ENCODE data around the gene ACP2. TPM values are rescaled to one million over a fixed set of nuclear protein-coding genes. Genes with fewer than 3 reads are reported as not detected.

Gene ACP2, protein sequence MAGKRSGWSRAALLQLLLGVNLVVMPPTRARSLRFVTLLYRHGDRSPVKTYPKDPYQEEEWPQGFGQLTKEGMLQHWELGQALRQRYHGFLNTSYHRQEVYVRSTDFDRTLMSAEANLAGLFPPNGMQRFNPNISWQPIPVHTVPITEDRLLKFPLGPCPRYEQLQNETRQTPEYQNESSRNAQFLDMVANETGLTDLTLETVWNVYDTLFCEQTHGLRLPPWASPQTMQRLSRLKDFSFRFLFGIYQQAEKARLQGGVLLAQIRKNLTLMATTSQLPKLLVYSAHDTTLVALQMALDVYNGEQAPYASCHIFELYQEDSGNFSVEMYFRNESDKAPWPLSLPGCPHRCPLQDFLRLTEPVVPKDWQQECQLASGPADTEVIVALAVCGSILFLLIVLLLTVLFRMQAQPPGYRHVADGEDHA
- 24.6 and 29.9 TPM in 2 replicates for total RNA-seq (2014; rRNA removed; shearing (Covaris generic))

DNA sequence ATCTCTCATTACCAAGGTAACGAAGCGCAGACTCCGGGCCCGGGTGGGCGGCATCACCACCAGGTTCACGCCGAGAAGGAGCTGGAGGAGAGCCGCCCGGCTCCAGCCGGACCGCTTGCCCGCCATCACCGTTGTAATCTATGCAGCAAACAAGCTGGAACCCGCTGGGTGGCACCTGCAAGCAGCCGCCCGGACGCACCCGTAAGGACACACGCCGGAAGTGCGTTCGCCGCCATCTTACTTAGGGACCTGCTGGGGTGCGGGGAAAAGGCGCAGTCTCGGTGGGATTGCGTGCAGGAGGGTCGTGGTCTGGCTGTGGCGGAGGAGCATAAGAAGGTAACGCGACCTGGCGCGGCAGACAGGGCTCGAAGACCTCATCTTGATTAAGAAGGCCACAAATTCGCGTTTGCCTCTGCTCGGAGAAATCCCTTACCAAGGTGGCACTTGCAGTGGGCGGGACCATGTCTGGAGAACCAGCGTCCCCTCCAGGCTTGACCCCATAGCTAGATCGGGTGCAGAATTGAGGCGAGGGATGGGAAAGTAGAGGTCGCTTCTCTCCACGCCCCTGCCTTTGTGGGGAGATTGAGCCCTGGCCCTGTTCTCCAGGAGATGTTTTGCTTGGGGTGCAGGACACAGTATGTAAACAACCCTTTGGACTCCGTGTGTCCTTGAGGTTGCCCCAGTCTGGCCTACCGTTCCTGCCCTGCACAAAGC is at the start of gene ACP2:
Gene ACP2 (minus strand): TSS at position 151 of the 714 bp plus-strand sequence. CDS start 25 bp downstream, at position 126.
- peak; percentile 84 for DNase-seq (ENCODE audit: low spot score)

DNA sequence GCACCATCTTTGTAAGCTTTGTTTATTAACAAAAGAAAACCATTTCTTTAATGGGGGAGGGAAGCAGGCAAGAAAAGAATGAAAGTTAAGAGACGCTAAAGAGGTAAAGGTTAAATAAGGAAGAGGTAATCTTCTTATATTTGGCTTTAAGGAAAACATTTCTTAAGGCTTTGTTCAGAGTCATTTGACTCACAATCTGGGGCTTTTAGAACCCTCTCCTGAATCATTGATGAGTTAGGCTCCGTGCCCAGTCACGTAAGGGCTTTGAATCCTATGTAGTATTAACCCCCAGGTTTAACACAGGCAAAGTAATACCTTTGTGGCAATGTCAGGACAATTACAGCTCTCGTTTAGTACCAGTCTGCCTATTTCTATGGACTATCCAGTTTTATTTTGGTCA is 47.4 kb upstream of the ACP2 start:
- no peak for DNase-seq (ENCODE audit: low spot score)

DNA sequence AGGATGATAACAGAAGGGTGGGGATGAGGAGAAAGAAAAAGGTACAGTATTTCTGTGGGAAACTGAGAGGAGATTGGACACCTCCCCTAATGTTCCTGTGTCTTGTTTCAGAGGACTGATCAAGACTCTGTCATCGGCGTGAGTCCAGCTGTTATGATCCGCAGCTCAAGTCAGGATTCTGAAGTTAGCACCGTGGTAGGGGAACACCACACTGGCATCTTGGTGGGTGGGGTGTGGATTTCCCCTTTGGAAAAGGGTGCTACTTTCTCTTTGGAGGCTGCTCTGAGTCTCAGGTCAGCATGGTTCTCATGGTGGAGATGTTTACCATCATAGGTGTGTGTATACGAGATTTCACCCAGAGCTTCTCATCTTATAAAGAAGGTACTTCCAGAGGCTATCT is 46.8 kb upstream of the ACP2 start:
- no peak for DNase-seq (ENCODE audit: low spot score)

DNA sequence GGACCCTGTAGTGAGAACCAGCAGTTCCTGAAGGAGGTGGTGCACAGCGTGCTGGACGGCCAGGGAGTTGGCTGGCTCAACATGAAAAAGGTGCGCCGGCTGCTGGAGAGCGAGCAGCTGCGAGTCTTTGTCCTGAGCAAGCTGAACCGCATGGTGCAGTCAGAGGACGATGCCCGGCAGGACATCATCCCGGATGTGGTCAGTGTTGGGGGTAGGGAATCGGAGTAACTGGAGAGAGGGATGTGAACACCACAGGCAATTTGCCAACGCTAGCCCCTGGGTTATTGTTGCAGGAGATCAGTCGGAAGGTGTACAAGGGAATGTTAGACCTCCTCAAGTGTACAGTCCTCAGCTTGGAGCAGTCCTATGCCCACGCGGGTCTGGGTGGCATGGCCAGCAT is 41.2 kb upstream of the ACP2 start:
- no peak for DNase-seq (ENCODE audit: low spot score)

DNA sequence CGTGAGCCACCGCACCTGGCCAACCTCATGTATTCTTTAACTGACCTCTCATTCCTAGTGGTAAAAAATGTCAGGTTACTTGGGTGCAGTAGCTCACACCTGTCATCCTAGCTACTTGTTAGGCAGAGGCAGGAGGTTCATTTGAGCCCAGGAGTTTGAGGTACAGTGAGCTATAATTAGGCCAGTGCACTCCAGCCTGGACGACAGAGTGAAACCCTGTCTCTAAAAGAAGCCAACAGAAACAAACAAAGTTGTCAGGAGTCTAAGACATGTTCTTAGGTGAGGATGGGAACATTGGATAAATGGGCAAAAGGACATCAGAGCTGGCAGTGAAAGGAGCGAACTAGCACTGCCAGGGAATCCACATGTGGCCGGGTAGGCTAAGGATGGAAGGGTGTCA is 39.5 kb upstream of the ACP2 start:
- DNase-seq (ENCODE audit: low spot score): no peak

DNA sequence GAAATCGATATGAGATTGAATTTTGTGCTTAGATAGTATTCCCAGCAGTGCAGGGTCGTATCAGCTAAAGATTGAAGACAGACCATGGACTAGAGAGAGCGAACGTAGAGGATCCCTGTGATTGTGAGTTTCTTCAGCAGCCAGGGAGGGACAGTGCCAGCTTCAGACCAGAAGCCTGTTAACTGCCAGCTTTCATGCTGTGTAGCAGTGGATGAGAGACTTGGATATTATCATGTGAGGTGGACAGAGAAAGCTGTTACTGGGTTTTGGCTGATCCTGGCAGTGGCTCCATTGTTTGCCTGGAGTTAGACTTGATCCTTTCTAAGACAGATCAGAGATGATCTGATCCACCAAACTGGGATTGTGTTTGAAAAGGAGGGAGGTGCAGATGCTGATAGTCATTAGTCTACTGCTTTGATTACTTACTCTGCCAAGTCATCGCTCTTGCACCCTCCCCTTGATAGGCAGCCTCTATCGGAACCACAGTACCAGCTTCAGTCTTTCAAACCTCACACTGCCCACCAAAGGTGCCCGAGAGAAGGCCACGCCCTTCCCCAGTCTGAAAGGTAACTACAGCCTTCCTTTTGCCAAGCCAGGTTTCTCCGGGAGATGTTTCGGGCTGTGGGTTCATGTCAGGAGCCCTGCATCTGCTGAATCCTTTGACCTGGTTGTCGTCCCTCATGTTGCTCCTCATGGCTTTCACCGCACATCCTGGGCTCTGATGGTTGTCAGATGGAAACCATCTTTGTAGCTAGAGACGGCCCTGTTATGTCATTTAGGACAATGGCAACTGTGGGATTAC is 37.6 kb upstream of the ACP2 start:
- DNase-seq (ENCODE audit: low spot score): no peak

DNA sequence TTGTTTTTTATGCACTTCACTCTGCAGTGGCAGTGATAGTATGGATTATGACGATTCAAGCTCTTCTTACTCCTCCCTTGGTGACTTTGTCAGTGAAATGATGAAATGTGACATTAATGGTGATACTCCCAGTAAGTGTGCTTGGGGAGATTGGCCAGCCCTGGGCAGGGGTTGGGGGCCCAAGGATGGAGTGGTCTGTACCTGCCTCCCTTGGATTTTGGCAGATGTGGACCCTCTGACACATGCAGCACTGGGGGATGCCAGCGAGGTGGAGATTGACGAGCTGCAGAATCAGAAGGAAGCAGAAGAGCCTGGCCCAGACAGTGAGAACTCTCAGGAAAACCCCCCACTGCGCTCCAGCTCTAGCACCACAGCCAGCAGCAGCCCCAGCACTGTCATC is 35.5 kb upstream of the ACP2 start:
- DNase-seq (ENCODE audit: low spot score): no peak

DNA sequence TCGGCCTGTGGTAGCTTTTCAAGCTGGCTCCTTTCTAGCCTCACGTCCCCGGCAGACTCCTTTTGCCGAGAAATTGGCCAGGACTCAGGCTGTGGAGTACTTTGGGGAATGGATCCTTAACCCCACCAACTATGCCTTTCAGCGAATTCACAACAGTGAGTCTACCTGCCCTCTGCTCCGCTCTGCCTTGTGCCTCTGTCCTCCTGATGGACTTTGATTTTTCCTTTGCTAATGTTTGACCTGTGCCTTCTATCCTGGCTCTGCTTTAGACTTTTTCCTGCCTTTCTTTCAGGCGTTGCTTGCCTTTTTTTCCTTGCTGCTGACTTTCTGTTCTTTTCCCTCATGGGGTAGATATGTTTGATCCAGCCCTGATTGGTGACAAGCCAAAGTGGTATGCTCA is 33.8 kb upstream of the ACP2 start:
- no peak for DNase-seq (ENCODE audit: low spot score)

DNA sequence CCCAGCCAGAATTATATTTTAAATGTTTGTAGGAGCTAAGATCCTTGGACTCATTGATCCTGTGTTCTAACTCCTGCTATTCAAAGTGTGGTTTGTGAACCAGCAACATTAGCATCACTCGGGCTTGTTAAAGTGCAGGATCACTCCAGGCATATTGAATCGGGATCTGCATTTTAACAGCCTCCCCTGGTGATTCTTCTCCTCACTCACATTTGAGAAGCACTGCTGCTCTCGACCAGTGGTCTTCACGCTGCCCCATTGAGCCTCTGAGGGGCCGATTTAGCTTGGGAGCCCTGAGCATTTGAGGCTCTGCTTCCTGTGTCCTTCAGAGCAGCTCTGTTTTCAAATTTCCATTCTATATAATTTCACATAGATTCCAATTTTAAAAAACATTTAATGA is 32.2 kb upstream of the ACP2 start:
- DNase-seq (ENCODE audit: low spot score): no peak

DNA sequence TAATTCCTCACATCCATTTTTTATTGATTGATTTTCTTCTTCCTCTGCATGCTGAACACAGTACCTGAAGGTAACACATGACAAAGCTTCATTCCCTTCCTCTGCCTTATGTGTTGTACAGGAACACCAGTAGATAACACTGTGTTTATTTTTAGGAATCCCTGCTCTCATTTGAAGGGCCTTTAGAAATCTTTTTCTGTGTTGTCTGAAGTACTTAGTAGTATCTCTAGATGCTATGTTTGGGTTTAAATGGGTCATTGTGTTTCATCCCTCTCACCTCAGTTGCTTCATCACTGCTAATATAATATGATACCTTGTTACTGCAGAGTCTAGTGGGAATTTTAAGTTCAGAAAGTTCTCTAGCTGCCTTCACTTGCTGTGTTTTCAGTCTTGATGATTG is 31.5 kb upstream of the ACP2 start:
- DNase-seq (ENCODE audit: low spot score): no peak

DNA sequence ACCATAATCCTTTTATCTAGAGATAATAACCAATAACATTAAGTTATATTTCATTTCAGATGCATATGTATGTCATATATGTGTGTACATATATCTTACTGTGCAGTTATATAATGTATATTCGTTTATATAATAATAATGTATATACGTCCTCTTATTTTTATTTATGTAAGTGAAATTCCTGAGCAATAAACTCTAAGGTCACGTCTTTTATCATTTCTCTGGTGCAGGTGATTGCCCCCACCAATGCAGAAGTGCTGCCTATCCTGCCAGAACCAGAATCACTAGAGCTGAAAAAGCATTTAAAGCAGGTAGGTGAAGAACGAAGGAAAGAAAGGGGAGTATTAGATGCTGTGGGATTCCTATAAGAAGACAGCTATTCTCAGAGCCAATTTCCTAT is 30.2 kb upstream of the ACP2 start:
- DNase-seq (ENCODE audit: low spot score): no peak

DNA sequence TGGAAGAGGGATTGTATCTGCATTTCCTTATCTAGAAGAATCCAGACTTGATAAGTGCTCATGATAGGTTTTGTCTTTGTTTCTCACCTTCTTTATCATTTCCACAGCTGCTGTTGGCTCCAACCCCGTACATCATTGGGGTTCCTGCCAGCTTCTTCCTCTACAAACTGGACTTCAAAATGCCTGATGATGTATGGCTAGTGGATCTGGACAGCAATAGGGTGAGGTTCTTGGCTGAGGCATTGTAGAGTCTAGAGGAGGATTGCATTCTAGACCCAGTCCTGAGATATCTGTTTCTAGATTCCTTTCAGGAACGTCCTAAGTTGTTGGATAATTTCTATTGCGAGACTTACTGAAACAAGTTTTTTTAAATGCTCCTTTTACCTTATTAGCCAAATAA is 29.4 kb upstream of the ACP2 start:
- no peak for DNase-seq (ENCODE audit: low spot score)

DNA sequence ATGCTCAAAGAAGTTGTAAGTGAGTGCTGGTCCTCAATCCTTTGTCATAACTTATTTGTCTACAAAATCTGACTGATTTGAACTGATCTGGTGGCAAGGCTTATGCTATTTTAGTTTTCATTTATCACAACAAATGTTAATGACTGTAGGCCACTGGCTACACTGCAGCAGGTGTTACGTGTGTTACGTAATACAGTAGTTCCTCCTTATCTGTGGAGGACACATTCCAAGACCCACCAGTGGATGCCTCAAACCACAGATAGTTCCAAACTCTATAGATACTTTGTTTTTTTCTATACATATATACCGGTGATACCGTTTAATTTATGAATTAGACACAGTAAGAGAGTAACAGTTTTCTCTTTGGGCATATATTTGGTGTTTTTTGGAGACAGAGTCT is 28.3 kb upstream of the ACP2 start:
- DNase-seq (ENCODE audit: low spot score): no peak

DNA sequence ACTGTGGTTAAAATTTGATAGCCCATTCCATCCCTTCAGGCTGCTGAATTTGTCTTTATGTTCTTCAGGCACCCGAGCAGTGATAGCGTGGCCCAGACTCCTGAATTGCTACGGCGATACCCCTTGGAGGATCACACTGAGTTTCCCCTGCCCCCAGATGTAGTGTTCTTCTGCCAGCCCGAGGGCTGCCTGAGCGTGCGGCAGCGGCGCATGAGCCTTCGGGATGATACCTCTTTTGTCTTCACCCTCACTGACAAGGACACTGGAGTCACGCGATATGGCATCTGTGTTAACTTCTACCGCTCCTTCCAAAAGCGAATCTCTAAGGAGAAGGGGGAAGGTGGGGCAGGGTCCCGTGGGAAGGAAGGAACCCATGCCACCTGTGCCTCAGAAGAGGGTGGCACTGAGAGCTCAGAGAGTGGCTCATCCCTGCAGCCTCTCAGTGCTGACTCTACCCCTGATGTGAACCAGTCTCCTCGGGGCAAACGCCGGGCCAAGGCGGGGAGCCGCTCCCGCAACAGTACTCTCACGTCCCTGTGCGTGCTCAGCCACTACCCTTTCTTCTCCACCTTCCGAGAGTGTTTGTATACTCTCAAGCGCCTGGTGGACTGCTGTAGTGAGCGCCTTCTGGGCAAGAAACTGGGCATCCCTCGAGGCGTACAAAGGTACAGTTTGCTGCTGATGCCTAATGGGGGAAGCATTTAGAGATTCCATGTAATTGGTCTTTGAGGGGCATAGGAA is 26.1 kb upstream of the ACP2 start:
- DNase-seq (ENCODE audit: low spot score): no peak

DNA sequence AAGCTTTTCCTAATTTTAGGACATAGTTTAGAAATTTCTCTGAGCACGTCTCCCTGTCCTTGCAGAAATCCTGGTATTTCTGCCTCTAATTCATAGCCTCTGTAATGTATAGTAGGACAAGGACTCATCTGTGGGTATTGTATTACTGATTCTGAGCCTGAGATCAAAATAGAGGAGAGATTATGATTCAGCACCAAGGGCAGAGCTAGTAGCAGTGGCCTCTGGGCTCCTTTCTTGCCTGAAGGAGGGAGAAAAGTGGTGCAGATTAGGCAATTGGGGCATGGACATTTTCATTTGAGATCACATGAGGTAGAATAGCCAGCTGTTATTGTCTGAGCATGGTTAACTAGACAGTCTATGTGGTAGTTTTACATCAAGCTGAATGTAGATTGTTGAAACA is 24.1 kb upstream of the ACP2 start:
- no peak for DNase-seq (ENCODE audit: low spot score)

DNA sequence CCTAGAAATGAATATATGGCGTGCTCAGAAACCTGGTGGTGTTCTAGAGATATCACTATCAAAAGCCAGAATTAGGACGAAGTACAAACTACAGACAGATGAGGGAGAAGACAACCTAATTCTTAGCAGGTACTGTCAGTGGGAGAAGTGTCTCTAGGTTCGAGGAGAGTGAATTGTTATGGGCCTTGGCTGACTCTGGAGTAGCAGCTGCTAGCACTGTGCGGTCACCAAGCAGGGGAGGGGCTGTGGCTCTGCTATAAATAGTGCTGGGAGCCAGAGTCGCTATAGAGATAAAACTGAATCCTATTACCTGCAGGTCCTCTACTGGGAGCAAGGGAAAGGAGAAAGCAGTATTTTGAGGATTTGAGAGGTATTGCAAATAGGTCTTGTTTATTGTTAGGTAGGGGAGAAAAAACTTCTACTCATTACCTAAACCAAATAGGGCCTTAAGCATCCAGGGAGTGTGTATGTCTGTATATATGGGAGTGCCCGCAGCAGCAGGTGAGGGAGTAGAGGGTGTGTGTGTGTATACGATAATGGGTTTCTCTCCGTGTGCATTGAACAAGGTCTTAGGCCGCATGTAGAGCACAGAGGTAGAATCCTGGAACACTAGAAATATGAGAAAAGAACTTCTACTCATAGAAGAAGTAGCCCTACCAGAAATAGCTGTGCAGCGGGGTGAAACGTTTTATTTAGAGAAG is 23.5 kb upstream of the ACP2 start:
- no peak for DNase-seq (ENCODE audit: low spot score)

DNA sequence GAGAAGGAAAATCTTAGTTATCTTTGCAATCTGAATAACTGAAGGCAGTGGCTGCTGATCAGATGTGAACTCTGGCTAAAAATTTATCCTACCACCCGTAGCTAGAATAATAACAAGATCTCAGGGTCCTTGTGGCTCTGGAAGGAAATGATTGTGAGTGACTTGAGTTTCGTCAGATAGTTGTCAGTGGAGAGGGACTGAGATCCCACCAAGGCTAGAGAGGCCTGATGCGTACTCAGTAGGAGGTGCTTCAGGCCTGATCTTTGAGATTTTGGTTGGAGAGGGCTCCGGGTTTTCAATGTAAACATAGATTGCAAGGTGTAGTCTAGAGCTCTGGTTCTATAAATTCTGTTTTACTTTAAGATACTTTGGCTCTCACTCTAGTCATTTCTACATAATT is 22.7 kb upstream of the ACP2 start:
- DNase-seq (ENCODE audit: low spot score): no peak

DNA sequence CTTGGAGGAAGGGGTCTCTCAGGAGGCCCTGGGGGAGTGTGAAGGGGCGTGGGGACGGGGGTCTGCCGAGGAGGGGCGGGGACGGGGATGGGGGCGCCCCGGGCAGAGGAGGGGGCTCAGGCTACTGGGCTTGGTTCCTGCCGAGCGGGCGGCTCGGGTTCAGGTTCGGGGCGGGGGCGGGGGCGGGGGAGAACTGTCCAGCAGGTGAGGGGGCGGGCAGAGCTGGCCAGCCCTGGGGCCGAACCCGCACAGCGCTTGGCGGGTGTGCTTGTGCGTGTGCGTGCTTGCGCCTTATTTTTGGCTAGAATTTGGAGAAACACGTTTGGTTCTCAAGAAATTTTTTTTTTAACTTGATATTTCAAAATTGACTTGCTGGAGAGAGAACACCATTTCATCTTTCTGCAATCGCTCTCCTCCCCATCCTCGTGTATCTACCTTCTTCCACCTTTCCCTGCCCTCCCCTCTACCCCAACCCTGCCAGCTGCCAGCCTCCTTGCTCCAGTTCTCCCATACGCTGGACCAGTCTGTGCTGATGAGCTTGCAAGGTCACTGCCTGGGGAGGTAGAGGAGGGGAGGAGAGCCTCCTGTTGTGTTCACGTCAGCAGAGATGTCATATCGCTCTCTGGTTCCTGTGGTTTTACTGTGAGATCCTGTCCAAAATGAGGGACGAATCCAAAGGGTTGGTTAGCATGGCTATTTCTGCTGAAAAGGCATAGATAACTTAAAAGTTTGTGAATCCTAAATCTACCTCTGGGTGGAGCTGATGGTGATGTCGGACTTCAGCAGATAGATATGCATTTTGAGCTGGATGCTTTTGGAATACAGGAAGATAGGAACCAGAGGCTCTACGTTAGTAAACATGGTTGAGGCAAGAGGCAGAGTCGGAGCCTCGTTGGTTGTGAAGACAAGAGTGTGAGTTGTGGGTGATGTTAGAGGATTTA is 22.0 kb upstream of the ACP2 start:
- peak; percentile 51 for DNase-seq (ENCODE audit: low spot score)

DNA sequence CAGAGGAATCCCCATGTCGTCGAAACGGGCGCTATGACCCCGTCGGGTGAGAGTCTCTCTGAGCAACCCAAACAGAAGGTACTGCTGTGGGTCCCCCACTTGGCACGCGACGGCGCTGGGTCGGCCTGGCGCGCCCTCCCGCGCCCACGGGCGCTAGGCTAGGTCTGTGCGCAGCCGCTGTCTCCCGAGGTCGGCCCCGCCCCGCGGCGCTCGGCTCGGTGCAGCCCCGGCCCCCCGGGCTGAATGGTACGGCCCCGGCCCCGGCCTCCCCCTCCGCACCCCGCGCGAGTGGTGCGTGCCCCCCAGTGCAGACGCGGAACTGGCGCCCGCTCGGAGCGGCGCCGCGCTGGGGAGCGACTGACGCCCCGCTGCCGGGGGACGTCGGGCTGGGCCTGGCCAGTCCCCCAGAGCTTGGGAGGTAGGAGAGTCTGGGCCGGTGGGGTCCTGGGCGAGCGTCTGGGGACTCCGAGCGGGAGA is 21.3 kb upstream of the ACP2 start, which contains the start of gene MADD:
Gene MADD (plus strand): TSS at position 305 of the 477 bp plus-strand sequence.
- peak; percentile 54 for DNase-seq (ENCODE audit: low spot score)

Measured in A172 (cell line).